RWPE2 (cell line): ENCODE data around the gene SLC39A10.

ENCODE experiments used
- ATAC-seq: fragments of 200-7000 bp; cut with Tn5 transposase; 3 replicates; pipeline ENCODE4 v1.9.1; 2021; ENCODE audit warnings: low read depth
- DNase-seq: peaks from one replicate; pipeline ENCODE4 v3.0.0-alpha.2; 2020; ENCODE audit warnings: low spot score
- H3K27ac ChIP-seq: fragments of 450-650 bp; 2 replicates; pipeline ENCODE4 v1.5.1; 2017; ENCODE audit warnings: mild to moderate bottlenecking; ENCODE audit not compliant: poor library complexity, severe bottlenecking
- H3K27me3 ChIP-seq: fragments of 250-450 bp; sonication (Bioruptor Pico); 2 replicates; pipeline ENCODE4 v1.5.1; 2021; ENCODE audit warnings: mild to moderate bottlenecking, moderate library complexity; ENCODE audit not compliant: insufficient read depth, poor library complexity, severe bottlenecking
- H3K36me3 ChIP-seq: fragments of 250-450 bp; sonication (Bioruptor Pico); 2 replicates; pipeline ENCODE4 v1.5.1; 2020; ENCODE audit warnings: low read depth, mild to moderate bottlenecking, moderate library complexity
- H3K4me1 ChIP-seq: fragments of 250-450 bp; sonication (Bioruptor Pico); 2 replicates; pipeline ENCODE4 v1.5.1; 2021; ENCODE audit warnings: mild to moderate bottlenecking, moderate library complexity; ENCODE audit not compliant: insufficient read depth, poor library complexity, severe bottlenecking
- H3K4me3 ChIP-seq: fragments of 250-450 bp; sonication (Bioruptor Pico); 2 replicates; pipeline ENCODE4 v1.5.1; 2021; ENCODE audit warnings: mild to moderate bottlenecking, moderate library complexity; ENCODE audit not compliant: severe bottlenecking
- H3K9me3 ChIP-seq: fragments of 250-450 bp; sonication (Bioruptor Pico); 2 replicates; pipeline ENCODE4 v1.5.1; 2021; ENCODE audit warnings: mild to moderate bottlenecking, moderate library complexity; ENCODE audit not compliant: severe bottlenecking
- TF ChIP-seq, protein P1 (sequence below): fragments of 450-650 bp; IDR thresholded peaks from one replicate; pipeline ENCODE4 v1.5.1; 2017; ENCODE audit warnings: mild to moderate bottlenecking, moderate library complexity; ENCODE audit not compliant: poor library complexity, severe bottlenecking

The SLC39A10 gene

DNA sequence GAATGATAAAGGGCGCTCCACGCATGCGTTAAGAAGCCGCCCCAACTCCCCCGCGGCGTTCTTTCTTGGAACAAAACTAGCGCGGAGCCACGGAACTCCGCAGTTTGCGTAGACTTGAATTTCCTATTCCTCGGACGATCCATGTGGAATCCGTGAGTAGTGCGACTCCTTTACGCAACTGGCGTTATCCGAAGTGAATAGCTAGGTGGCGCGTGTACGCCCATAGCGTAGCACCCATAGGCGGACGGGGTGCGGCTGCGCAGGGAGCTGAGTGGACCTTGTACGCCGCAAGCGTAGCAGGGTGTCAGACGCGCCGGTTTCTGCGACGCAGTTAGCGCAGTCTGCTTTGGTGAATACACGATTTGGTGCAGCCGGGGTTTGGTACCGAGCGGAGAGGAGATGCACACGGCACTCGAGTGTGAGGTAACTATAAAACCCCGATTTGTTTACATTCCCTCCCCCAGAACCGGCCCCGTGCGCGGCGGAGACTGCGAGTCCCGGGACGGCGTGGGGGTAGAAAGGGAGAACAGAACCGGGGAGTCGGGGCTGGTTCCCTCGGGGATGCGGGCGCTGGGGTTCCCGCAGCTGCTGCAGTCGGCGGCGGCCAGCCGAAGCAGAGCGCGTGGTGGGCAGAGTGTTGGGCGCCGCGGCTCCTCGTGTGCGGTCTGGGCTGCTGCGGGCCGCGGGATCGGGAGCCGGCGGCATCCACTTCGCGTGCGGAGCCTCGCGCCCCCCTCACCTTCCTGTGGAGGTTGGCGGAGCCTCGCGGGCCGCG is at the start of gene SLC39A10:
Gene SLC39A10 (plus strand): TSS at position 368 of the 775 bp plus-strand sequence. CDS start 22,817 bp downstream, outside the sequence.
- DNase-seq (peak; percentile 95), ATAC-seq (peak; percentile 75)
- Histone ChIP-seq H3K27me3 (no peaks in the 10 kb centered on the region), H3K36me3 (peaks cover 8% of the 10 kb centered on the region; the same call in 1 of the 2 replicates), H3K9me3 (no peaks in the 10 kb centered on the region), H3K27ac (peak within 1 kb of the TSS; percentile 81), H3K4me1 (peaks cover 22% of the 10 kb centered on the region), H3K4me3 (peak within 1 kb of the TSS; percentile 81)
- TF ChIP-seq, protein P1, sequence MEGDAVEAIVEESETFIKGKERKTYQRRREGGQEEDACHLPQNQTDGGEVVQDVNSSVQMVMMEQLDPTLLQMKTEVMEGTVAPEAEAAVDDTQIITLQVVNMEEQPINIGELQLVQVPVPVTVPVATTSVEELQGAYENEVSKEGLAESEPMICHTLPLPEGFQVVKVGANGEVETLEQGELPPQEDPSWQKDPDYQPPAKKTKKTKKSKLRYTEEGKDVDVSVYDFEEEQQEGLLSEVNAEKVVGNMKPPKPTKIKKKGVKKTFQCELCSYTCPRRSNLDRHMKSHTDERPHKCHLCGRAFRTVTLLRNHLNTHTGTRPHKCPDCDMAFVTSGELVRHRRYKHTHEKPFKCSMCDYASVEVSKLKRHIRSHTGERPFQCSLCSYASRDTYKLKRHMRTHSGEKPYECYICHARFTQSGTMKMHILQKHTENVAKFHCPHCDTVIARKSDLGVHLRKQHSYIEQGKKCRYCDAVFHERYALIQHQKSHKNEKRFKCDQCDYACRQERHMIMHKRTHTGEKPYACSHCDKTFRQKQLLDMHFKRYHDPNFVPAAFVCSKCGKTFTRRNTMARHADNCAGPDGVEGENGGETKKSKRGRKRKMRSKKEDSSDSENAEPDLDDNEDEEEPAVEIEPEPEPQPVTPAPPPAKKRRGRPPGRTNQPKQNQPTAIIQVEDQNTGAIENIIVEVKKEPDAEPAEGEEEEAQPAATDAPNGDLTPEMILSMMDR = no peak

- Histone ChIP-seq H3K36me3 (no peaks in the 10 kb centered on the region), H3K4me3 (no peak overlapping the region), H3K9me3 (no peaks in the 10 kb centered on the region), H3K27ac (no peak overlapping the region), H3K4me1 (peaks cover 18% of the 10 kb centered on the region), H3K27me3 (no peaks in the 10 kb centered on the region)
- ATAC-seq = no peak
- DNase-seq = no peak
- TF ChIP-seq, protein P1 = no peak
These were observed 48.1 kb upstream of the SLC39A10 start for GRCh38 chr2:195608768-195609454.

- no peak overlapping the region for H3K4me3 ChIP-seq
- TF ChIP-seq, protein P1 = no peak
- peaks cover 20% of the 10 kb centered on the region for H3K4me1 ChIP-seq
- H3K27me3 ChIP-seq = no peaks in the 10 kb centered on the region
- DNase-seq (no peak), ATAC-seq (no peak)
- H3K27ac ChIP-seq = no peak overlapping the region
- H3K9me3 ChIP-seq = no peaks in the 10 kb centered on the region
- no peaks in the 10 kb centered on the region for H3K36me3 ChIP-seq
These were observed 46.3 kb upstream of the SLC39A10 start for GRCh38 chr2:195610717-195611116.

GRCh38 chr2:195612611-195613495 is 44.2 kb upstream of the SLC39A10 start:
- Histone ChIP-seq H3K4me1 (peaks cover 20% of the 10 kb centered on the region), H3K27me3 (no peaks in the 10 kb centered on the region), H3K27ac (peak overlapping the region; percentile 73), H3K4me3 (no peak overlapping the region), H3K36me3 (no peaks in the 10 kb centered on the region), H3K9me3 (no peaks in the 10 kb centered on the region)
- DNase-seq = no peak
- TF ChIP-seq, protein P1 = no peak
- peak; percentile 97 for ATAC-seq
